GM12878 (cell line): ENCODE data around the gene LTB. TPM values are rescaled to one million over a fixed set of nuclear protein-coding genes. Genes with fewer than 3 reads are reported as not detected.

Experiments
- CBFB ChIP-seq: IDR thresholded peaks from 2 replicates; pipeline ENCODE4 v1.6.1; 2016; ENCODE audit warnings: antibody characterized with exemption, low read depth
- CBX3 ChIP-seq: fragments of 200-600 bp; sonication (generic); IDR thresholded peaks from 2 replicates; pipeline ENCODE4 v1.6.1; 2016; ENCODE audit warnings: low read depth, borderline replicate concordance
- EED ChIP-seq: sonication (generic); IDR thresholded peaks from 2 replicates; pipeline ENCODE4 v1.6.1; 2016; ENCODE audit warnings: antibody characterized with exemption, low read depth
- FOS ChIP-seq: IDR thresholded peaks from 3 replicates; pipeline ENCODE4 v1.6.1; 2011; ENCODE audit warnings: borderline replicate concordance; ENCODE audit not compliant: insufficient read length; ENCODE audit errors: extremely low read depth
- GATAD2B ChIP-seq: fragments of 450-650 bp; conservative IDR thresholded peaks from 2 replicates; pipeline ENCODE4 v1.6.1; 2017; ENCODE audit warnings: low read depth, mild to moderate bottlenecking, moderate library complexity
- JUND ChIP-seq: IDR thresholded peaks from 2 replicates; pipeline ENCODE4 v1.6.1; 2012; ENCODE audit warnings: low read depth, mild to moderate bottlenecking, low read length, improper control_type of control experiment, moderate library complexity
- KDM1A ChIP-seq: fragments of 200-600 bp; sonication (generic); IDR thresholded peaks from 2 replicates; pipeline ENCODE4 v1.6.1; 2016; ENCODE audit warnings: borderline replicate concordance
- MTA2 ChIP-seq: fragments of 450-650 bp; IDR thresholded peaks from 2 replicates; pipeline ENCODE4 v1.6.1; 2016; ENCODE audit warnings: low read depth, mild to moderate bottlenecking, moderate library complexity
- MTA3 ChIP-seq: IDR thresholded peaks from 2 replicates; pipeline ENCODE4 v1.6.1; 2012; ENCODE audit warnings: low read length, inconsistent platforms, borderline replicate concordance
- MYB ChIP-seq: fragments of 150-350 bp; IDR thresholded peaks from 2 replicates; pipeline ENCODE4 v1.6.1; 2014; ENCODE audit warnings: mild to moderate bottlenecking, low read depth, low read length, borderline replicate concordance
- NFYA ChIP-seq: IDR thresholded peaks from 2 replicates; pipeline ENCODE4 v1.6.1; 2011; ENCODE audit warnings: low read depth, mild to moderate bottlenecking, low read length, improper control_type of control experiment, borderline replicate concordance
- POLR2AphosphoS2 ChIP-seq: IDR thresholded peaks from 2 replicates; pipeline ENCODE4 v1.6.1; 2011; ENCODE audit warnings: low read depth, mild to moderate bottlenecking, low read length, improper control_type of control experiment, moderate library complexity
- SIN3A ChIP-seq: IDR thresholded peaks from 2 replicates; pipeline ENCODE4 v1.6.1; 2012; ENCODE audit warnings: low read depth, low read length, improper control_type of control experiment
- SIX5 ChIP-seq: IDR thresholded peaks from 2 replicates; pipeline ENCODE4 v1.6.1; 2011; ENCODE audit warnings: mild to moderate bottlenecking, low read depth, low read length, moderate library complexity; ENCODE audit not compliant: severe bottlenecking
- SUZ12 ChIP-seq: fragments of 200-600 bp; sonication (generic); IDR thresholded peaks from one replicate; pipeline ENCODE4 v1.6.1; 2018; ENCODE audit warnings: antibody characterized with exemption, mild to moderate bottlenecking; ENCODE audit not compliant: unreplicated experiment
- YY1 ChIP-seq: IDR thresholded peaks from 2 replicates; pipeline ENCODE4 v1.6.1; 2011; ENCODE audit warnings: low read depth, mild to moderate bottlenecking, low read length
- ZNF207 ChIP-seq: fragments of 450-650 bp; IDR thresholded peaks from 2 replicates; pipeline ENCODE4 v1.6.1; 2014; ENCODE audit warnings: antibody characterized with exemption, mild to moderate bottlenecking, borderline replicate concordance
- ZNF24 ChIP-seq: fragments of 450-650 bp; IDR thresholded peaks from 2 replicates; pipeline ENCODE4 v1.6.1; 2017; ENCODE audit warnings: antibody characterized with exemption, mild to moderate bottlenecking
- ZSCAN29 ChIP-seq: fragments of 450-650 bp; IDR thresholded peaks from 2 replicates; pipeline ENCODE4 v1.6.1; 2017; ENCODE audit warnings: mild to moderate bottlenecking, moderate library complexity
- polyA plus RNA-seq, 11 experiments: library from polyadenylated mRNA; depleted of rRNA in 4 of 11; unstranded in 6 of 11; stranded (reverse) in 5 of 11; fragments of >200 nt; fragmentation: Nextera tagmentation in 4 of 11; fragmentation: Illumina TruSeq in 1 of 11; extraction: Ambion mirVana in 4 of 11; extraction: Trizol in 1 of 11; gene quantifications; 1 replicate in 1 of 11; 2 replicates in 10 of 11; pipeline versions ENCODE4 v1.2.1 to v1.2.3, GENCODE V29; 2011 to 2016; ENCODE audit warnings: inconsistent platforms in 2 of 11, missing spikeins in 2 of 11, low read depth in 1 of 11
- total RNA-seq, 4 experiments: library from RNA; depleted of rRNA in 3 of 4; stranded (reverse); fragments of >200 nt in 3 of 4; fragmentation: Illumina TruSeq in 1 of 4; extraction: Trizol in 1 of 4; gene quantifications; 2 replicates each; pipeline versions ENCODE4 v1.2.1 to v1.2.3, GENCODE V29; 2013 to 2021
- TF ChIP-seq, protein P1 (sequence below): IDR thresholded peaks from 2 replicates; pipeline ENCODE4 v1.6.1; 2012; ENCODE audit warnings: low read depth, low read length, improper control_type of control experiment
- TF ChIP-seq, protein P2 (sequence below): fragments of 450-650 bp; IDR thresholded peaks from 2 replicates; pipeline ENCODE4 v1.6.1; 2017; ENCODE audit warnings: mild to moderate bottlenecking, low read depth, inconsistent platforms; ENCODE audit not compliant: poor library complexity, severe bottlenecking
- TF ChIP-seq, protein P3 (sequence below): IDR thresholded peaks from 2 replicates; pipeline ENCODE4 v1.6.1; 2012; ENCODE audit warnings: improper control_type of control experiment, low read depth, low read length; ENCODE audit not compliant: insufficient replicate concordance
- TF ChIP-seq, protein P4 (sequence below): IDR thresholded peaks from 2 replicates; pipeline ENCODE4 v1.6.1; 2011; ENCODE audit warnings: low read depth, mild to moderate bottlenecking, low read length, moderate library complexity, borderline replicate concordance; ENCODE audit errors: extremely low read depth

The LTB gene
- total and polyA plus RNA-seq, 10 of the 15 experiments (the other 5 are each of a cell fraction or from before 2014, with no cell fraction given), result 0.71 to 74.3 (median 20.0) TPM

DNA sequence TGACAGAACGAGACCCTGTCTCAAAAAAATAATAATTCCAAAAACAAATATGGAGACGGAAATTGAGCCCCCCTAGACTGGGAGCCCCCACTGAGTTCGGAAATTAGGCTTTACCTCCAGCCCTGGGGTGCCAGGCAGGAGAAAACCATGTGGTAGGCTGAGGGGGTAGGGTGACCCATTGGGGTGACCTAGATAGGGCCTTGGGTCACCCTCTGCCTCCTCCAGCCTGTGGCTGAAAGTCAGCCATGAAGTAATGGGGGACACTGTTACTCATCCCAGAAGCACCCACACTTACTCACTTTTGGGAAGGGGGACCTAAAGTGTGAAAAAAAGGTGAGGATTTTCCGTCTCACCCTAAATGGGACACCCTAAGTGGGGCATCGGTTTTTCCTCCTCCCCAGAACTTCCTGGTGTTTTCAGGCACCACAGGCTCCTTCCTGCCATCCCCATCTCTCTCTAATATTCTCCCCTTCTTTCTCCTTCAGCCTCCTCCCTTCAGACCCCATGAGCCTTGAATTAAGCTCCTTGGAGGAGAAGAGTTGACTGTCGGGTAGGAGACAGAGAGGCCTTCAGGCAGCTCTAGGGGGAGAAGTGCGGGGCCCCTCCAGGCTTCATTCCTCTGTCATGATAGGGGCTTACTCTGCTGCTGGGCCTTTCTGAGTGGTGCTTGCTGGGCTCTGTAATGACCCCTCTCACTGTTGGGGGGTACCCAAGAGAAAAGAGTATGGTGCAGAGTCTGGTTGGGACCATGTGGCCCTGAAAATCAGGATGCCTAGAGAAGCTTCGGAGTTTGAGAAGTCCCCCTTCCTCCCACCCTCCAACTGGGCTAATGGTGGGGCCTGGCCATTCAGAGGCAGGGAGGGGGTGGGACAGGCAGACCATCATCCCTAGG, 2.4 kb downstream of the LTB start (continued):
- TF ChIP-seq SUZ12 (no peak), ZNF207 (0 out of 2 replicates have a peak, but pooled peaks have one; percentile 26), YY1 (peak; percentile 39; the same call in 1 of the 2 replicates), MTA2 (no peak), FOS (no peak), KDM1A (no peak), NFYA (no peak), SIN3A (no peak), MTA3 (no peak), CBX3 (no peak), SIX5 (no peak), CBFB (no peak), GATAD2B (no peak), ZNF24 (no peak), MYB (no peak), JUND (no peak), EED (peak; percentile 73; the same call in 1 of the 2 replicates), ZSCAN29 (no peak), POLR2AphosphoS2 (peak; percentile 74; the same call in 1 of the 2 replicates)
- TF ChIP-seq, protein P1, sequence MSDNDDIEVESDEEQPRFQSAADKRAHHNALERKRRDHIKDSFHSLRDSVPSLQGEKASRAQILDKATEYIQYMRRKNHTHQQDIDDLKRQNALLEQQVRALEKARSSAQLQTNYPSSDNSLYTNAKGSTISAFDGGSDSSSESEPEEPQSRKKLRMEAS, result no peak
- TF ChIP-seq, protein P2, sequence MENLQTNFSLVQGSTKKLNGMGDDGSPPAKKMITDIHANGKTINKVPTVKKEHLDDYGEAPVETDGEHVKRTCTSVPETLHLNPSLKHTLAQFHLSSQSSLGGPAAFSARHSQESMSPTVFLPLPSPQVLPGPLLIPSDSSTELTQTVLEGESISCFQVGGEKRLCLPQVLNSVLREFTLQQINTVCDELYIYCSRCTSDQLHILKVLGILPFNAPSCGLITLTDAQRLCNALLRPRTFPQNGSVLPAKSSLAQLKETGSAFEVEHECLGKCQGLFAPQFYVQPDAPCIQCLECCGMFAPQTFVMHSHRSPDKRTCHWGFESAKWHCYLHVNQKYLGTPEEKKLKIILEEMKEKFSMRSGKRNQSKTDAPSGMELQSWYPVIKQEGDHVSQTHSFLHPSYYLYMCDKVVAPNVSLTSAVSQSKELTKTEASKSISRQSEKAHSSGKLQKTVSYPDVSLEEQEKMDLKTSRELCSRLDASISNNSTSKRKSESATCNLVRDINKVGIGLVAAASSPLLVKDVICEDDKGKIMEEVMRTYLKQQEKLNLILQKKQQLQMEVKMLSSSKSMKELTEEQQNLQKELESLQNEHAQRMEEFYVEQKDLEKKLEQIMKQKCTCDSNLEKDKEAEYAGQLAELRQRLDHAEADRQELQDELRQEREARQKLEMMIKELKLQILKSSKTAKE, result no peak
- TF ChIP-seq, protein P3, sequence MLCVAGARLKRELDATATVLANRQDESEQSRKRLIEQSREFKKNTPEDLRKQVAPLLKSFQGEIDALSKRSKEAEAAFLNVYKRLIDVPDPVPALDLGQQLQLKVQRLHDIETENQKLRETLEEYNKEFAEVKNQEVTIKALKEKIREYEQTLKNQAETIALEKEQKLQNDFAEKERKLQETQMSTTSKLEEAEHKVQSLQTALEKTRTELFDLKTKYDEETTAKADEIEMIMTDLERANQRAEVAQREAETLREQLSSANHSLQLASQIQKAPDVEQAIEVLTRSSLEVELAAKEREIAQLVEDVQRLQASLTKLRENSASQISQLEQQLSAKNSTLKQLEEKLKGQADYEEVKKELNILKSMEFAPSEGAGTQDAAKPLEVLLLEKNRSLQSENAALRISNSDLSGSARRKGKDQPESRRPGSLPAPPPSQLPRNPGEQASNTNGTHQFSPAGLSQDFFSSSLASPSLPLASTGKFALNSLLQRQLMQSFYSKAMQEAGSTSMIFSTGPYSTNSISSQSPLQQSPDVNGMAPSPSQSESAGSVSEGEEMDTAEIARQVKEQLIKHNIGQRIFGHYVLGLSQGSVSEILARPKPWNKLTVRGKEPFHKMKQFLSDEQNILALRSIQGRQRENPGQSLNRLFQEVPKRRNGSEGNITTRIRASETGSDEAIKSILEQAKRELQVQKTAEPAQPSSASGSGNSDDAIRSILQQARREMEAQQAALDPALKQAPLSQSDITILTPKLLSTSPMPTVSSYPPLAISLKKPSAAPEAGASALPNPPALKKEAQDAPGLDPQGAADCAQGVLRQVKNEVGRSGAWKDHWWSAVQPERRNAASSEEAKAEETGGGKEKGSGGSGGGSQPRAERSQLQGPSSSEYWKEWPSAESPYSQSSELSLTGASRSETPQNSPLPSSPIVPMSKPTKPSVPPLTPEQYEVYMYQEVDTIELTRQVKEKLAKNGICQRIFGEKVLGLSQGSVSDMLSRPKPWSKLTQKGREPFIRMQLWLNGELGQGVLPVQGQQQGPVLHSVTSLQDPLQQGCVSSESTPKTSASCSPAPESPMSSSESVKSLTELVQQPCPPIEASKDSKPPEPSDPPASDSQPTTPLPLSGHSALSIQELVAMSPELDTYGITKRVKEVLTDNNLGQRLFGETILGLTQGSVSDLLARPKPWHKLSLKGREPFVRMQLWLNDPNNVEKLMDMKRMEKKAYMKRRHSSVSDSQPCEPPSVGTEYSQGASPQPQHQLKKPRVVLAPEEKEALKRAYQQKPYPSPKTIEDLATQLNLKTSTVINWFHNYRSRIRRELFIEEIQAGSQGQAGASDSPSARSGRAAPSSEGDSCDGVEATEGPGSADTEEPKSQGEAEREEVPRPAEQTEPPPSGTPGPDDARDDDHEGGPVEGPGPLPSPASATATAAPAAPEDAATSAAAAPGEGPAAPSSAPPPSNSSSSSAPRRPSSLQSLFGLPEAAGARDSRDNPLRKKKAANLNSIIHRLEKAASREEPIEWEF, result no peak
- TF ChIP-seq, protein P4, sequence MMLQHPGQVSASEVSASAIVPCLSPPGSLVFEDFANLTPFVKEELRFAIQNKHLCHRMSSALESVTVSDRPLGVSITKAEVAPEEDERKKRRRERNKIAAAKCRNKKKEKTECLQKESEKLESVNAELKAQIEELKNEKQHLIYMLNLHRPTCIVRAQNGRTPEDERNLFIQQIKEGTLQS, result no peak
